OCI-LY7 (cell line): ENCODE measurements around the gene GRK5. TPM values are rescaled to one million over a fixed set of nuclear protein-coding genes. Genes with fewer than 3 reads are reported as not detected.

Source experiments
- BruUV-seq: library from RNA; stranded (reverse); fragments of 400-500 nt; replicated peaks from 2 replicates; lab custom pipeline; 2021; lab: Mats Ljungman, UMichigan
- CTCF ChIA-PET: fragments of 300-600 bp; sonication (Branson Sonifier 250); formaldehyde crosslinking; loops from one replicate; lab custom pipeline; 2022; ENCODE audit warnings: antibody characterized with exemption; ENCODE audit not compliant: unreplicated experiment; lab: Charles Lee
- POLR2A ChIA-PET: fragments of 300-600 bp; sonication (Branson Sonifier 250); formaldehyde crosslinking; loops from one replicate; lab custom pipeline; 2022; ENCODE audit warnings: antibody characterized with exemption; lab: Charles Lee
- DNase-seq: peaks from one replicate; pipeline ENCODE4 v3.0.0-alpha.2; 2015; ENCODE audit warnings: low spot score
- H2AFZ ChIP-seq: fragments of 200-600 bp; sonication (generic), shearing (Covaris generic); 2 replicates; pipeline ENCODE4 v1.6.1; 2014; ENCODE audit warnings: mild to moderate bottlenecking, antibody characterized with exemption, low read length, moderate library complexity
- H3K27ac ChIP-seq: fragments of 200-600 bp; sonication (generic); 2 replicates; pipeline ENCODE4 v1.5.1; 2014; ENCODE audit warnings: mixed run types, low read depth, mild to moderate bottlenecking, moderate library complexity, low read length, inconsistent platforms; ENCODE audit not compliant: poor library complexity, severe bottlenecking
- H3K36me3 ChIP-seq: fragments of 200-600 bp; sonication (generic); 2 replicates; pipeline ENCODE4 v1.6.1; 2014; ENCODE audit warnings: mild to moderate bottlenecking, antibody characterized with exemption, low read length, moderate library complexity, mixed read lengths; ENCODE audit not compliant: insufficient read depth
- H3K4me1 ChIP-seq: fragments of 200-600 bp; sonication (generic); 2 replicates; pipeline ENCODE4 v1.5.1; 2014; ENCODE audit warnings: mild to moderate bottlenecking, low read length; ENCODE audit not compliant: insufficient read depth, poor library complexity, severe bottlenecking
- H3K4me2 ChIP-seq: fragments of 200-600 bp; sonication (generic); 2 replicates; pipeline ENCODE4 v1.6.1; 2014; ENCODE audit warnings: mild to moderate bottlenecking, low read length
- H3K4me3 ChIP-seq: fragments of 200-600 bp; sonication (generic); 2 replicates; pipeline ENCODE4 v1.5.1; 2014; ENCODE audit warnings: mild to moderate bottlenecking, low read depth, low read length; ENCODE audit not compliant: poor library complexity, severe bottlenecking
- H3K79me2 ChIP-seq: fragments of 200-600 bp; sonication (generic); 2 replicates; pipeline ENCODE4 v1.6.1; 2016; ENCODE audit warnings: low read depth, mild to moderate bottlenecking, low read length, moderate library complexity, mixed read lengths; ENCODE audit not compliant: insufficient read depth
- H3K9me2 ChIP-seq: fragments of 200-600 bp; sonication (generic); 2 replicates; pipeline ENCODE4 v1.6.1; 2016; ENCODE audit warnings: mild to moderate bottlenecking, low read length, mixed read lengths; ENCODE audit not compliant: insufficient read depth
- H3K9me3 ChIP-seq: fragments of 200-600 bp; sonication (generic); 2 replicates; pipeline ENCODE4 v1.6.1; 2014; ENCODE audit warnings: mild to moderate bottlenecking, mixed run types, low read length, mixed read lengths
- H4K20me1 ChIP-seq: fragments of 200-600 bp; sonication (generic); 2 replicates; pipeline ENCODE4 v1.6.1; 2014; ENCODE audit warnings: mild to moderate bottlenecking, antibody characterized with exemption, low read length, moderate library complexity, mixed read lengths; ENCODE audit not compliant: insufficient read depth
- CTCF ChIP-seq: fragments of 200-600 bp; sonication (generic); conservative IDR thresholded peaks from 2 replicates; pipeline ENCODE4 v1.5.1; 2014; ENCODE audit warnings: mild to moderate bottlenecking, antibody characterized with exemption, low read length, moderate library complexity, mixed read lengths
- EZH2phosphoT487 ChIP-seq: fragments of 200-600 bp; sonication (generic); IDR thresholded peaks from 2 replicates; pipeline ENCODE4 v1.6.1; 2018; ENCODE audit warnings: low read depth, borderline replicate concordance, mild to moderate bottlenecking, mixed run types, antibody characterized with exemption, low read length, moderate library complexity, mixed read lengths
- intact Hi-C: fragments of 100-400 bp; cut with micrococcal nuclease; formaldehyde crosslinking; loops from one replicate; pipeline ENCODE4 v1.10.0; 2022; ENCODE audit not compliant: unreplicated experiment
- total RNA-seq, 2 experiments: library from RNA; depleted of rRNA in 1 of 2; stranded (reverse); fragments of >200 nt in 1 of 2; shearing (Covaris generic) in 1 of 2; gene quantifications; 2 replicates each; pipeline ENCODE4 v1.2.3, GENCODE V29; 2014 to 2022

Gene GRK5
- total RNA-seq, 2 experiments from 2014 or later, result 4.7 to 10.2 TPM

- Histone ChIP-seq H3K9me3 (peaks cover 9% of the 10 kb centered on the region; the same call in 1 of the 2 replicates), H3K4me1 (no peaks in the 10 kb centered on the region), H3K36me3 (no peaks in the 10 kb centered on the region), H3K4me3 (no peak overlapping the region), H3K4me2 (no peak overlapping the region), H4K20me1 (no peaks in the 10 kb centered on the region), H3K9me2 (no peaks in the 10 kb centered on the region), H2AFZ (no peak overlapping the region), H3K27ac (no peak overlapping the region), H3K79me2 (no peaks in the 10 kb centered on the region)
- POLR2A ChIA-PET, result no interaction called here
- no peak for DNase-seq
- intact Hi-C loops, result no loop called here
- no TSS peak for BruUV-seq
- no peak for TF ChIP-seq EZH2phosphoT487
- TF ChIP-seq CTCF, result no peak
- CTCF ChIA-PET, result no interaction called here
Measured at GRCh38 chr10:119465085-119465484, 257.7 kb downstream of the GRK5 start.

DNA sequence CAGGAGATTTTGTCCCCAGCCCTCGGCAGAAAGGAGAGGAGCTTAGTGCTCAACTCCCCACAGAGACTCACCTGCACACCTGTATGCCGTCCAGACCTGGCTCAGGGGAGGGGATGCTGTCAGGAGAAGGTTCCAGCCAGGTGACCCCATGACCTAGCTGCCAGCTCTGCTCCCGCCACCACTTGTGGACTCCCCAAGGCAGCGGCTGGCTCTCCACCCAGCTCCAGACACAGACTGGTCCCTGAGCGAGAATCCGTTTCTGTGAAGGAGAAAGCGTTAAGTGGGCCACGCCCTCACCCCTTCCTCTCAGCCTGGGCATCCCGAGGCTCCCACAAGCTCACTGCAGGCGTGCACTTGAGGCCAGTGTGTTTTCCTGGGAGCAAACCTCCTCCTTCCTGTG is 258.7 kb downstream of the GRK5 start:
- no peak for TF ChIP-seq EZH2phosphoT487
- no peak for TF ChIP-seq CTCF
- H3K4me1 ChIP-seq, result no peaks in the 10 kb centered on the region
- no peaks in the 10 kb centered on the region for H3K36me3 ChIP-seq
- no TSS peak for BruUV-seq
- no peak overlapping the region for H3K4me3 ChIP-seq
- CTCF ChIA-PET, result interaction anchor here (0.6 kb wide), 1 partner anchor 183 kb away, joined by 3 read pairs; no protein-coding TSS in a partner anchor
- H3K9me2 ChIP-seq, result no peaks in the 10 kb centered on the region
- no peaks in the 10 kb centered on the region for H4K20me1 ChIP-seq
- no peaks in the 10 kb centered on the region for H3K79me2 ChIP-seq
- no peak overlapping the region for H3K27ac ChIP-seq
- H3K9me3 ChIP-seq, result peaks cover 9% of the 10 kb centered on the region; the same call in 1 of the 2 replicates
- intact Hi-C loops, result no loop called here
- POLR2A ChIA-PET, result interaction anchor here (1.1 kb wide), 1 partner anchor 13 kb away, joined by 4 read pairs; no protein-coding TSS in a partner anchor
- H2AFZ ChIP-seq, result no peak overlapping the region
- H3K4me2 ChIP-seq, result no peak overlapping the region
- DNase-seq, result no peak

DNA sequence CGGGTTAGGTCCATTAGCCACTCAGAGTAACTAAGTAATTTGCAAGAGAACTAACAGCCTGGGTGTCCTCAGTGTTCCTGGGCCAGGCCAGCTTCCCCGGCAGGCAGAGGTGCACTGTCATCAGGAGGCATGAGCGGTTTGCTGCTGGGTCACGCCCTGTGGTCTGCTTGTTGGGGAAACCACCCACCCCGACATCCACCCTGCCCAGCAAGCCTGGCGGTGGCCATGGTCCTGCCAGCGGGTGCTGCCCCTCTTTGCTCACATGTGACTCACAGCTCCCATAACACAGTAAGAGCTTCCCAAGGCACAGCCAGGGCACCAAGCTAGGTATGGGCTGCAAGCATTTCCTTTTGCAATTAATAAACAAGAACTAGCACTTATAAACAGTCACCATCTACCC is 259.3 kb downstream of the GRK5 start:
- no TSS peak for BruUV-seq
- no peaks in the 10 kb centered on the region for H3K79me2 ChIP-seq
- H2AFZ ChIP-seq, result no peak overlapping the region
- no peaks in the 10 kb centered on the region for H3K4me1 ChIP-seq
- POLR2A ChIA-PET, result interaction anchor here (1.1 kb wide), 1 partner anchor 13 kb away, joined by 4 read pairs; no protein-coding TSS in a partner anchor
- no peaks in the 10 kb centered on the region for H3K36me3 ChIP-seq
- TF ChIP-seq EZH2phosphoT487, result no peak
- intact Hi-C loops, result no loop called here
- no peaks in the 10 kb centered on the region for H3K9me2 ChIP-seq
- CTCF ChIA-PET, result no interaction called here
- no peaks in the 10 kb centered on the region for H4K20me1 ChIP-seq
- H3K27ac ChIP-seq, result no peak overlapping the region
- H3K9me3 ChIP-seq, result peaks cover 9% of the 10 kb centered on the region; the same call in 1 of the 2 replicates
- no peak overlapping the region for H3K4me2 ChIP-seq
- no peak for DNase-seq
- H3K4me3 ChIP-seq, result no peak overlapping the region
